GM12878 (cell line): Measurements from ENCODE around the gene ACVR2A. TPM values are rescaled to one million over a fixed set of nuclear protein-coding genes. Genes with fewer than 3 reads are reported as not detected.

ENCODE experiments used
- HDAC6 ChIP-seq: fragments of 200-600 bp; sonication (generic); IDR thresholded peaks from one replicate; pipeline ENCODE4 v1.8.0; 2017; ENCODE audit warnings: antibody characterized with exemption; ENCODE audit not compliant: unreplicated experiment
- MTA3 ChIP-seq: IDR thresholded peaks from 2 replicates; pipeline ENCODE4 v1.6.1; 2012; ENCODE audit warnings: low read length, inconsistent platforms, borderline replicate concordance
- POLR2AphosphoS2 ChIP-seq: IDR thresholded peaks from 2 replicates; pipeline ENCODE4 v1.6.1; 2011; ENCODE audit warnings: low read depth, mild to moderate bottlenecking, low read length, improper control_type of control experiment, moderate library complexity
- POU2F2 ChIP-seq: IDR thresholded peaks from 3 replicates; pipeline ENCODE4 v1.6.1; 2011; ENCODE audit warnings: low read depth, mild to moderate bottlenecking, low read length, borderline replicate concordance
- RCOR1 ChIP-seq: conservative IDR thresholded peaks from 2 replicates; pipeline ENCODE4 v1.6.1; 2012; ENCODE audit warnings: low read depth, low read length, improper control_type of control experiment
- REST ChIP-seq: IDR thresholded peaks from 2 replicates; pipeline ENCODE4 v1.6.1; 2012; ENCODE audit warnings: mild to moderate bottlenecking, low read depth, low read length
- SMARCA5 ChIP-seq: fragments of 450-650 bp; IDR thresholded peaks from 2 replicates; pipeline ENCODE4 v1.6.1; 2017; ENCODE audit warnings: mild to moderate bottlenecking
- STAT3 ChIP-seq: IDR thresholded peaks from 2 replicates; pipeline ENCODE4 v1.6.1; 2011; ENCODE audit warnings: low read depth, low read length, improper control_type of control experiment
- SUZ12 ChIP-seq: fragments of 200-600 bp; sonication (generic); IDR thresholded peaks from one replicate; pipeline ENCODE4 v1.6.1; 2018; ENCODE audit warnings: antibody characterized with exemption, mild to moderate bottlenecking; ENCODE audit not compliant: unreplicated experiment
- TBL1XR1 ChIP-seq: IDR thresholded peaks from 2 replicates; pipeline ENCODE4 v1.6.1; 2012; ENCODE audit warnings: low read depth, low read length, improper control_type of control experiment
- WRNIP1 ChIP-seq: IDR thresholded peaks from 2 replicates; pipeline ENCODE4 v1.6.1; 2011; ENCODE audit warnings: low read depth, low read length, improper control_type of control experiment, borderline replicate concordance
- ZBTB11 ChIP-seq: fragments of 450-650 bp; formaldehyde crosslinking; IDR thresholded peaks from 2 replicates; pipeline ENCODE4 v1.5.0; 2022; ENCODE audit warnings: mild to moderate bottlenecking, missing genetic modification characterization
- ZBTB40 ChIP-seq: fragments of 450-650 bp; IDR thresholded peaks from 2 replicates; pipeline ENCODE4 v1.6.1; 2016; ENCODE audit warnings: mild to moderate bottlenecking, moderate library complexity, borderline replicate concordance
- ZNF207 ChIP-seq: fragments of 450-650 bp; IDR thresholded peaks from 2 replicates; pipeline ENCODE4 v1.6.1; 2014; ENCODE audit warnings: antibody characterized with exemption, mild to moderate bottlenecking, borderline replicate concordance
- ZNF687 ChIP-seq: fragments of 450-650 bp; IDR thresholded peaks from 2 replicates; pipeline ENCODE4 v1.6.1; 2017; ENCODE audit warnings: mild to moderate bottlenecking, moderate library complexity
- polyA plus RNA-seq, 11 experiments: library from polyadenylated mRNA; depleted of rRNA in 4 of 11; unstranded in 6 of 11; stranded (reverse) in 5 of 11; fragments of >200 nt; fragmentation: Nextera tagmentation in 4 of 11; fragmentation: Illumina TruSeq in 1 of 11; extraction: Ambion mirVana in 4 of 11; extraction: Trizol in 1 of 11; gene quantifications; 1 replicate in 1 of 11; 2 replicates in 10 of 11; pipeline versions ENCODE4 v1.2.1 to v1.2.3, GENCODE V29; 2011 to 2016; ENCODE audit warnings: inconsistent platforms in 2 of 11, missing spikeins in 2 of 11, low read depth in 1 of 11
- total RNA-seq, 4 experiments: library from RNA; depleted of rRNA in 3 of 4; stranded (reverse); fragments of >200 nt in 3 of 4; fragmentation: Illumina TruSeq in 1 of 4; extraction: Trizol in 1 of 4; gene quantifications; 2 replicates each; pipeline versions ENCODE4 v1.2.1 to v1.2.3, GENCODE V29; 2013 to 2021

Gene ACVR2A
- total and polyA plus RNA-seq, 10 of the 15 experiments (the other 5 are each of a cell fraction or from before 2014, with no cell fraction given), result 0.42 to 3.0 (median 1.7) TPM

GRCh38 chr2:147845411-147845971 is 662 bp downstream of the ACVR2A start (continued):
- TF ChIP-seq POLR2AphosphoS2 (no peak), TBL1XR1 (peak; percentile 34; the same call in 1 of the 2 replicates), ZNF207 (no peak), REST (no peak), ZNF687 (no peak), HDAC6 (no peak), MTA3 (no peak), STAT3 (no peak), SMARCA5 (no peak), POU2F2 (peak; percentile 94; the same call in 2 of the 3 replicates), WRNIP1 (no peak), ZBTB11 (CRISPR knock-in tag) (no peak), SUZ12 (no peak), ZBTB40 (no peak), RCOR1 (no peak)
